SK-N-SH (cell line): Measurements from ENCODE around the gene AHDC1.

ENCODE experiments used
- CTCF ChIP-seq: fragments of 200-600 bp; sonication (generic); IDR thresholded peaks from 2 replicates; pipeline ENCODE4 v1.6.1; 2017; ENCODE audit warnings: antibody characterized with exemption, mild to moderate bottlenecking, moderate library complexity
- POLR2AphosphoS5 ChIP-seq: IDR thresholded peaks from 2 replicates; pipeline ENCODE4 v1.6.1; 2012; ENCODE audit warnings: low read depth, low read length
- TAF1 ChIP-seq: IDR thresholded peaks from 2 replicates; pipeline ENCODE4 v1.6.1; 2012; ENCODE audit warnings: low read depth, mild to moderate bottlenecking, low read length, moderate library complexity, borderline replicate concordance

GRCh38 chr1:27561124-27561899 is 42.6 kb downstream of the AHDC1 start:
- TF ChIP-seq TAF1: no peak
- TF ChIP-seq CTCF: no peak
- no peak for TF ChIP-seq POLR2AphosphoS5
